GM21717 (cell line): ENCODE data around the gene GNA14.
"Not testable (repeated sequence)": the region's sequence is repeated elsewhere in the genome, so short reads cannot be mapped to it uniquely, and the experiment has no call there.

Source experiments
- ATAC-seq: cut with Tn5 transposase; IDR thresholded peaks from one replicate; pipeline ENCODE4 v1.9.1; 2021; ENCODE audit warnings: mild to moderate bottlenecking, moderate library complexity; ENCODE audit not compliant: unreplicated experiment

Gene GNA14

DNA sequence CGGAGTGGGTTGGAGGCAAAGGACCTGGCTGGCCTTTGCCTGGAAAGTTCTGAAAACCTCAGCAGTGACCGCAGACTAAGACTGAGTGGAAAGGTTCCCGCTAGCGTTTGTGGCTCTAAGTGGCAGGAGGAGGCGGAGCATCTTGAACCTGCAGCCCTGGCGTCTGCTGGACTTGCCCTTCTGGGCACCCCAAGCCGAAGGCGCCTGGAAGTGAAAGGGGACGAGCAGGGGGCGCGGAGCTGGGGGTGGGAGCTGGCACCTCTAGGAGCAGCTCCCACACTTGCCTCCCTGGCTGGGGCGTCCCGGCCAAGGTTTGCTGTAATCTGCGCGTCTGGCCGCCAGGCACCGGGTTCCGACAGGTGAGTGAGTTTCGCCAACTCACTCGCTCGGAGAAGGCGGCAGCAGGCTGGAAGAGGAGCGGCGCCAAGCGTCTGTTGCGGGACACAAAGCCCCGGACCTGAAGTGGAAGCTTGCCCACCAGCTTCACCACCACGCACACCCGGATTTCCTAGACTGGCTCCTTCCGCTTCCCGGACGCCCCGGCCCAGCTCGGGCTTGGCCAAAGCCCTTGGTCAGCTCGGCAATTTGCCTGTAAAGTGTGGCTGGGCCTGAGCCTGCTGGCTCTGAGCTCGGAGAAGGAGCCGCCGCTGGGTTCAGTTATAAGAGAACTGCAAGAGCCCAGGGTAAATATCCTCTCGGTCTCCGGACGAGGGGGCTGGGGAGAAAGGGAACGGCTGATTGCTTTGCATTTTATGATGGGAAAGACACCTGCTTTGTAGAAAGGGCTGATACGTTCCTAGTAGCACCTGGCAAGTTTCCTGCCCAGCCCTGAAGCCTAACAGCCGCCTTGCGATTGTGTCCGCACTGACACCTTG is at the start of gene GNA14:
Gene GNA14 (minus strand): TSS at position 89 of the 875 bp plus-strand sequence. CDS start 529 bp downstream, outside the sequence.
- no peak for ATAC-seq

DNA sequence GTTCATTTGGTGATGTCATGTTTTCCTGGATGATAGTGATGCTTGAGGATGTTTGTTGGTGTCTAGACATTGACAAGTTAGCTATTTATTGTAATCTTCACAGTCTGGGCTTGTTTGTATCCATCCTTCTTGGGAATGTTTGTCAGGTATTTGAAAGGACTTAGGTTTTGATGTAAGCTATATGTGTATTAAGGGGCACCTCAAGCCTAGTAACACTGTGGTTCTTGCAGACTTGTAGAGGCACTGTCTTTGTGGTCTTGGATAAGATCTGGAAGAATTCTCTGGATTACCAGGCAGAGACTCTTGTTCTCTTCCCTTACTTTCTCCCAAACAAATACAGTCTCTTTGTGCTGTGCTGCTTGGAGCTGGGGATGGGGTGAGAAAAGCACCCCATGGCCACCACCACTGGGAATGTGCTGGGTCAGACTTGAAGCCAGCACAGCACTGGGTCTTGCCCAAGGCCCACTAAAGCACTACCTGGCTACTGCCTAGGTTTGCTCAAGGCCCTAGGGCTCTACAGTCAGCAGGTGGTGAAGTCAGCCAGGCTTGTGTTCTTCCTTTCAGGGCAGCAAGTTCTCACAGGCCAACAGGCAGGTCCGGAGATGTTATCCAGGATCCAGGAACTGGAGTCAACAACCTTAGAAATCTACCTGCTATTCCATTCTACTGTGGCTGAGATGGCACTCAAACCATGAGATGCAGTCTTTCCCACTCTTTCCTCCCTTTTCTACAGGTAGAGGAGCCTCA is 49.3 kb upstream of the GNA14 start:
- ATAC-seq: no peak

- ATAC-seq: not testable (repeated sequence)
Measured at GRCh38 chr9:77690723-77691122, 42.6 kb upstream of the GNA14 start.

- ATAC-seq: not testable (repeated sequence)
Measured at GRCh38 chr9:77690119-77690518, 42.0 kb upstream of the GNA14 start.

GRCh38 chr9:77687737-77688136 is 39.6 kb upstream of the GNA14 start:
- not testable (repeated sequence) for ATAC-seq

DNA sequence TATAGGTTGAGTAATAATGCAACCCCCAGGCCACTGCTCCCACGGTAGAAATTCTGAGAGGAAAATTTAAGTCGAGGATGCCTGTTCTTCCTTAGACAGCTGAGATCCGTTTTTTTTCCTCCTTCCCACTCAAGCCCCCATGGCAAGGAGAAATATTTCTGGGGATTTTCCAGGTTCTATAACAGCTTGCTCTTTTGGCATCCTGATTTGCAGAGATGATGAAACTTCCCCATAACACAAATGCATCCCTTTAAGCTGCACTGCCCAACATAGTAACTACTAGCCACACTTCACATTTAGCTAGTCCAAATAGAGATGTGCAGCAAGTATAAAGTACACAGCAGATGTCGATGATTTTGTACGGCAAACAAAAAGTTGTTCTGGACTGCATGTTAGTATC is 32.5 kb upstream of the GNA14 start:
- no peak for ATAC-seq

DNA sequence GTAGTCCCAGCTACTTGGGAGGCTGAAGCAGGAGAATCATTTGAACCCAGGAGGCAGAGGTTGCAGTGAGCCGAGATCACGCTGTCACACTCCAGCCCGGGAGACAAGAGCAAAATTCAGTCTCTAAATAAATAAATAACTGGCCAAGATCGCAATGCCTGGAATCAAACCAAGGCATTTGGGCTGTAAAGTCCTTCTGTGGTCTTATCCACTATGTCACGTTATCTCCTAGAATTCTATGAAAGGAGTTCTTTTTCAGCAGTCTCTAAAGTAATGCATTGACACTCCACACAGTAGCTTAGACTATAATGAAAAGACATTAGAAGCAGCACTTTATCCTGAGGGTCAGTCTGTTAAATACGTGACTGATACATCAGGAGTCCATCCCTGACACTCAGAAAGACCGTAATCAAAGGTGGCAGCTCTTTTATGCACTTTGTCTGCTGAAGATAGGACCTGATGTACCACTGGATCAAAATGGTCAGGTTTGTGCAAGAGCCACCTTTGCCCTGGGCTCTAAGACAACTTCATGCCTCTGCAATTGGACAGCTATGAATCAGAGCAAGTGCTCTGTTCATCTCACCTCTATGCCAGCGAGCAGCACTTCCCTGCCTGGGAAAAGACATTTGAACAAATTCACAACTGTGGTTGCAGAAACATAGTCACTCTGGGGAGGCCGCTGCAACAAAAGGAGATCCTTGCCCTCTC is 31.7 kb upstream of the GNA14 start:
- no peak for ATAC-seq

DNA sequence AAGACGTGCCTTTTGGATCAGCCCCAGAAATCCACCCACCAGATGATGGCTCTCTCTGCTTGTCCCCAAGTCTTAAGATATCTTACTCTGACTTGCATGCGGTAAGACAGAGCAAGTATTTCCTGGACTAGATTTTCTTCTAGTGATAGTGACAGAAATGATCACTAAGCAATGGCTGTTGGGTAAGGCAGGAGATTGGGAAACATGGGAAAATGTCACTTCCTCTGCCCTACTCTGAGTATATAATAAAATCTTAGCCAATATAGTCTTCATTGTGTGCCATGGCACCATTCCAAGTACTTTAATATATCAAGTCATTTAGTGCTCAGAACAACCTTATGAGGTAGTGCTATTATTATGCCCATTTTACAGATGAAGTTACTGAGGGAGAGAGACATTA is 31.0 kb upstream of the GNA14 start:
- ATAC-seq: no peak

DNA sequence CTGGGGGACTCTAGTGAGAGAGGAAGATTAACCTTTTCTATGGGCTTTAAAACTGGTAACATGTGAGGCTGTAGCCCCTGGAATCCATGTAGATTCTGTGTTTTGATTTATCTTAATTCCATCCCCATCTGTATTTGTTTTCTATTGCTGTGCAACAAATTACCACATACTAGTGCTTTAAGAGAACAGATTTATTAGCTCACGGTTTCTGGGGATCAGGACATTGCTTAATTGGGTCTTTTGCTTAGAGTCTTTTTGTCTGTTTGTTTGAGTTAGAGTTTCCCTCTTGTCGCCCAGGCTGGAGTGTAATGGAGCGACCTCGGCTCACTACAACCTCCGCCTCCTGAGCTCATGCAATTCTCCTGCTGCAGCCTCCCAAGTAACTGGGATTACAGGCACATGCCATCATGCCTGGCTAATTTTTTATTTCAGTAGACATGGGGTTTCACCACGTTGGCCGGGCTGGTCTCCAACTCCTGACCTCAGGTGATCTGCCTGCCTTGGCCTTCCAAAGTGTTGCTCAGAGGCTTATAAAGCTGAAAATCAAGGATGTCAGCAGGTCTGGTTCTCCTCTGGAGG is 29.9 kb upstream of the GNA14 start:
- no peak for ATAC-seq

GRCh38 chr9:77677397-77677796 is 29.3 kb upstream of the GNA14 start:
- ATAC-seq: no peak

DNA sequence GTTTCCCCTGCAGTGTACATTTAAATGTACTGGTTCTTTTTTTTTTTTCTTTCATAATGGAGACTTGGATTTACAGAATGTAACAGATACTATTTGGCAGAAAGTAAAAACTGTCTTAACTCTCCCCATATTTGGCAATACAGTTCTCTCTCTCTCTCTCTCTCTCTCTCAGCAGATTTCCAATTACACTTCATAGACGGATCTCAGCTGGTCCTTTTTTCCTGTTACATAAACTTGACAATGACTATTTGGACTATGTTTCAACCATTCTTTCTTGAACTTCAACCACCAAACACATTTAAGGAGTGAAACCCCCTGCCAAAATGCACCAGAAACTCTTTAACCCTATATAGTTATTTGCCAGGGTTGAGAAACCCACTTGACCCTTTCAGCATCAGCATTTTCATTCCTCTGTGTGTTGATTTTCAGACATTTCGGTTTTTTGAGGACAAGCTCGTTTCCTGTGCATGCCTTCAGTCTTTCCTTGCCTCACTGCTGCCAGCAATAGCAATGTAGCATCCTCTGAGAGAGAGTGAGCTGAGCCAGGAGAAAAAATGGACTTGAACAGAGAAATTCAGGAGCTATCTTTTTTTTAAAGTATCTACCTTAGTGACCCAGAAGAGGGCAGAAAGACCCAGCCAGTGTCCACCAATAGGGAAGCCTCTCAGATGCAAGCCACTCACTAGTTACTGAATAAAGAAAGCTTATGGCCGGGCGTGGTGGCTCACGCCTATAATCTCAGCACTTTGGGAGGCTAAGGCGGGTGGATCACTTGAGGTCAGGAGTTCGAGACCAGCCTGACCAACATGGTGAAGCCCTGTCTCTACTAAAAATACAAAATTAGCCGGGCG is 26.0 kb upstream of the GNA14 start:
- ATAC-seq: no peak

GRCh38 chr9:77672183-77672582 is 24.1 kb upstream of the GNA14 start:
- no peak for ATAC-seq

GRCh38 chr9:77667151-77667550 is 19.0 kb upstream of the GNA14 start:
- no peak for ATAC-seq

GRCh38 chr9:77663754-77664153 is 15.6 kb upstream of the GNA14 start:
- no peak for ATAC-seq

GRCh38 chr9:77661566-77662085 is 13.5 kb upstream of the GNA14 start:
- no peak for ATAC-seq

- ATAC-seq: no peak
Measured at GRCh38 chr9:77659926-77660325, 11.8 kb upstream of the GNA14 start.

GRCh38 chr9:77651203-77651602 is 3.1 kb upstream of the GNA14 start:
- no peak for ATAC-seq

GRCh38 chr9:77649109-77649812 is 1.1 kb upstream of the GNA14 start:
- ATAC-seq: no peak
